Activated T-cell treated with anti-CD3 and anti-CD28 coated beads, Interleukin-2, amount 50 U/mL, for 24 hours (primary cell): ENCODE measurements around the gene NCOA5.
A peak's percentile ranks its signal among the peaks of the same experiment; 100 is the strongest.

Source experiments
- DNase-seq: peaks from one replicate; pipeline ENCODE4 v3.0.0-alpha.2; 2020
- H3K27ac Mint-ChIP-seq: 2 replicates; pipeline ENCODE4 v1.8.0; 2020; ENCODE audit warnings: mild to moderate bottlenecking, mixed read lengths
- H3K27me3 Mint-ChIP-seq: 2 replicates; pipeline ENCODE4 v1.8.0; 2020; ENCODE audit warnings: mixed read lengths
- H3K36me3 Mint-ChIP-seq: 2 replicates; pipeline ENCODE4 v1.8.0; 2020; ENCODE audit warnings: low read depth, mixed read lengths
- H3K4me1 Mint-ChIP-seq: 2 replicates; pipeline ENCODE4 v1.8.0; 2020; ENCODE audit warnings: low read depth, mixed read lengths
- H3K4me3 Mint-ChIP-seq: 2 replicates; pipeline ENCODE4 v1.8.0; 2020; ENCODE audit warnings: mild to moderate bottlenecking, moderate library complexity, mixed read lengths
- H3K9me3 Mint-ChIP-seq: 2 replicates; pipeline ENCODE4 v1.8.0; 2020; ENCODE audit warnings: mixed read lengths

The NCOA5 gene

DNA sequence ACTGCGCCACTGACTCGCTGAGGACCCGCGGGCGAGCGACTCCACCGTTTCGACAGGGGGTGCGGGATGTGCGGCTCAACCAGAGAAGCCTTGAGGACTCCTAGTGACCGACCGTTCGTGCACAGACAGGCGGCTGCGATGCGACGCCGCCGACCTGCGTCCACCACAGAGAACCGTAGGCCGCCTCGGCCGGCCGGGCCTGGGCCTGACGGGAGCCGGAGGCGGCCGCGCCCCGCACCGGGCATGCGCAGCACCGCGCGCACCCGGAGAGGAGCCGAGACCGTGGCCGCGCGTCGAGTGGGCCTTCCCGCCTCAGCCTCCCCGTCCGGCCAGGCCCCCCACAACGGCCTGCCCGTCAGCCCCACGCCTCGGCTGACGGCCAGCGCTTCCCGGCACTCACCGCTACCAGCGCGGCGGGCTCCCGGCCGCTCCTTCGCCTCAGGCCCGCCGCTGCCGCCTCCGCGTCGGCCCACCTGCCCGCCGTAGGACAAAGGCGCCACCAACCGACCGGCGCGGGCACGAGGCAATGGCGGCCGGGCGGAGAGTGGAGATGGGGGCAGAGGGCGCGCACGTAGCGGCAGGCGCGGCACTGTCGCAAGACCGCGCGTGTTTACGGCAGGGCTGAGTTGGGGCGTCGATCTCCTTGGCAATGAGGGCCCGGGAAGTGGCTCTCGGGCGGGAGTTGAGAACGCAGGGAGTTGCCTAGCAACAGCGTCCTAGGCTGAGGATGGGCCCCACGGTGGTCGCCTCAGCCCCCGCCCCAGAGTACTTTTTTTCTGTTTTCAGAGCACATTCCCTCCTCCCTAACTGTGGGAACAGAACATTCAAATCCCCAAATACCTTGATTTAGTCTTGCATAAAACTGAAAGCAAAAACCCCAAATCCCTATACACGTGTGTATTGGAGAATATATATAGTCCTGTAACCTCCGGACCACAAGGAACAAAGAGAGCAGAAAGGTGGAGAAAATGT lies at the start of gene NCOA5:
NCOA5 (minus strand) TSS at position 546 of the 972 bp plus-strand sequence. CDS start 10,538 bp downstream, outside the sequence.
- Mint-ChIP-seq H3K36me3 (peaks cover 28% of the 10 kb centered on the region), H3K4me3 (peak within 1 kb of the TSS; percentile 94), H3K4me1 (peaks cover 51% of the 10 kb centered on the region), H3K9me3 (no peaks in the 10 kb centered on the region), H3K27me3 (no peaks in the 10 kb centered on the region), H3K27ac (peak within 1 kb of the TSS; percentile 96)
- DNase-seq: peak; percentile 94

DNA sequence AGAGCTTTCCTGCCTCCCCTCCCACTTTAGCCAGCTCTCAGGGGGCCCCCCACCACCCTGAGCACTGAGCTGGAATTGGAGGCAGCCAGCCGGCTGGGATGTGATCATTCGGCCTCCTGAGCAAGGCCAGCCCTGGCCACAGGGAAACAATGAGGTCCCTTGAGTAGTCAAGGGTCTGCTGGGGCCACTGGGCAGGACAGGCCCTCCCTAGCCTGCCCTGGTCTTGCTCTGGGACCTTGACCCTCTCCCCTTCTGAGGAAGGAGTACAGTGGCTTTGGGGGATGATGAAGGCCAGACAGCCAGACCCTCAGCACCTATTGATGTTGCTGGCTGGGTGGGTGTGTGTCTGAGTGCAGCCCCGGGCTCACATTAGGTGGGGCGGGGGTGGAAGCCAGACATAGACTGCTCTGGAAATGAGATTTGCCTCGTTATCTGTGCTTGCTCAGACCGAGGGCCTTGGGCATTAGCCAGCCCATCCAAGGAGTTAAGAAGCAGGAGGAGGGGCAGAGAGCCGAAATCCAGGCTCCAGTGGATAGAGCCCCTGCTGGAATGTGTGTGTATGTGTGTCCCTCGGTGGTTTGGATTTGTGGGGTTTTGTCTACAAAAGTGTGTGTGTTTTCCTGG lies 49.6 kb upstream of the NCOA5 start:
- no peaks in the 10 kb centered on the region for H3K36me3 Mint-ChIP-seq
- H3K4me3 Mint-ChIP-seq: no peak overlapping the region
- peaks cover 52% of the 10 kb centered on the region for H3K27me3 Mint-ChIP-seq
- no peak overlapping the region for H3K27ac Mint-ChIP-seq
- DNase-seq: no peak
- H3K4me1 Mint-ChIP-seq: no peaks in the 10 kb centered on the region
- H3K9me3 Mint-ChIP-seq: no peaks in the 10 kb centered on the region

DNA sequence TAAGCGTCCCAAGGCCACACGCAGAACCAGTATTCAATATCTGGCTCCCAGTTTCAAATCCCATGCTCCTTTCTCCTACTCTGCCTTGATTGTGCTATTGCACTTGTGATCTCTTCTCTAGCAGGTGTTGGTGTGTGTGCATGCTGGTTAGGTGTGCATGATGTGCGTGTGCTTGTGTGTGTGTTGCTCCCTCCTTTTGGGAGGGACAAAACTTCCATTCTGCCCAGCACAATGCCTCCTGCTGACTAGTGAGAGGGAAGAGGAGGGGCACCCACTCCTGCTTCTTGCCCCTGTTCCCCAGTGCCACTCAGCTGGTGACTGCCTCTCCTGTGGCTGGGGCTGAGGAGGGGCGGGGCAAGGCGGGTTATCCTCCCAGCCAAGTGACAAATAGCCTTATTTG lies 48.1 kb upstream of the NCOA5 start:
- Mint-ChIP-seq H3K4me3 (no peak overlapping the region), H3K27me3 (peaks cover 61% of the 10 kb centered on the region), H3K4me1 (peaks cover 1% of the 10 kb centered on the region), H3K9me3 (no peaks in the 10 kb centered on the region), H3K27ac (no peak overlapping the region), H3K36me3 (no peaks in the 10 kb centered on the region)
- DNase-seq: no peak

DNA sequence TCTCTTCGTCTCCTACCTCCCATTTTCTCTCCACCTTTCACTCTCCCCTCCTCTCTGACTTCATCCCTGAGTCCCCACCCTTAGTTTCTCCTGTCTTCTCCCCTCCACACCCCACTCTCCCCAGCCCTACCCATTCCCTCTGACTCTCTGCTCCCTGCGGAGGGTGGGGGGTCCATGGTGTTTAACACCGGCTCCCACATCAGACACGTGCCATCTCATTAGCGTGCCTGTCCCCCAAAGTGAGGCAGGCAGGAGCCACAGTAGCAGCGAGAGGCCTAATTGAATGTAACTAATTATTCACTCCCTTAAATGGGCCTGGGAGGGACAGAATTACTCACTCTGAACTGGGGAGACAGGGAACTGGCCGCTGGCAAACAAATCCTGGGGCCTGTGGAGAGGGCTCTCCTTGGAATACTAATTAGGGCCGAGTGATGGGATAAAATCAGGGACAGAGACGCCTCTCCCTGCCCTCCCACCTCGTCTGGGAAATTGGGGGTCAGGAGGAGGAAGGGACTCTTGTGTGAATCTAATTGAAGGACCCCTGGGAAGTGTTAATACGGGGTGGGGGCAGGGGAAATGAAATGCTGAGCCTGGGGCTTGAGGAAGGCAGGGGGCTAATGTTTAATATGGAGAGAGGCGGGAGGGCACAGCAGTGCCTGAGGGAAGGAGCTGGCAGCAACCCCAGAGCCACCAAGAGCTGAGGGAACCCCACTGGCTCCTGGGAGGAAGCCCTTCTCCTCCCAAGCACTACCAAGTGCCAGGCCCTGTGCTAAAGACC lies 46.3 kb upstream of the NCOA5 start:
- Mint-ChIP-seq H3K4me1 (peaks cover 2% of the 10 kb centered on the region), H3K36me3 (no peaks in the 10 kb centered on the region), H3K27ac (no peak overlapping the region), H3K9me3 (no peaks in the 10 kb centered on the region), H3K4me3 (no peak overlapping the region), H3K27me3 (peaks cover 62% of the 10 kb centered on the region)
- no peak for DNase-seq

GRCh38 chr20:46134716-46135115 lies 45.0 kb upstream of the NCOA5 start:
- Mint-ChIP-seq H3K4me3 (no peak overlapping the region), H3K27ac (no peak overlapping the region), H3K9me3 (no peaks in the 10 kb centered on the region), H3K36me3 (no peaks in the 10 kb centered on the region), H3K4me1 (peaks cover 2% of the 10 kb centered on the region), H3K27me3 (peaks cover 65% of the 10 kb centered on the region)
- DNase-seq: no peak

DNA sequence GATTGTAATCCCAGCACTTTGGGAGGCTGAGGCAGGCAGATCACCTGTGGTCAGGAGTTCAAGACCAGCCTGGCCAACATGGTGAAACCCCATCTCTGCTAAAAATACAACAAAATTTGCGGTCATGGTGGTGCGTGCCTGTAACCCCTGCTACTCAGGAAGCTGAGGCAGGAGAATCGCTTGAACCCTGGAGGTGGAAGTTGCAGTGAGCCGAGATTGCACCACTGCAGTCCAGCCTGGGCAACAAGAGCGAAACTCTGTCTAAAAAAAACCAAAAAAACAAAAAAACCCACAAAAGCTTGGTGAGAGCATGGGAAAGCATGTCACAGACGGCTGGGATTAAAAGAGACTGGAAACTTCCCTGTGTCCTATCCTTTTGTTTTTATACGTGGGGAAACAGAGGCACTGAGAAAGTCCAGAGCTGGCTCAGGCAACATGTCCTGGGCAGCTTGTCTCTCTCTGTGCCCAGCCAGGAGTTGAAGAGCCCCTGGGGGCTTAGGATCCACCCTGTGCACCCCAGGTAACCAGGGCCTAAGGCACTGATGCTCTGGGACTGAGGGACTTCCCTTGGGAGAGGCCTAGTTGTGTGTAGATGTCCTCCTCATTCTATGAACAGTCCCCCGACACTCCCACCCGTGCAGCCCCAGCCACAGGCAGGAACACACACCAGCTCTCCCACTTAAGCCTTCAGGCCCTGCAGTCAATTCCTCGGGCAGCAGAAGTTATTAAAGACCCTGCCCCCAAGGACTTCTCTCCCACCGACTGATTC lies 44.3 kb upstream of the NCOA5 start:
- Mint-ChIP-seq H3K27me3 (peaks cover 60% of the 10 kb centered on the region), H3K36me3 (no peaks in the 10 kb centered on the region), H3K9me3 (no peaks in the 10 kb centered on the region), H3K4me1 (peaks cover 2% of the 10 kb centered on the region), H3K27ac (no peak overlapping the region), H3K4me3 (no peak overlapping the region)
- DNase-seq: no peak

DNA sequence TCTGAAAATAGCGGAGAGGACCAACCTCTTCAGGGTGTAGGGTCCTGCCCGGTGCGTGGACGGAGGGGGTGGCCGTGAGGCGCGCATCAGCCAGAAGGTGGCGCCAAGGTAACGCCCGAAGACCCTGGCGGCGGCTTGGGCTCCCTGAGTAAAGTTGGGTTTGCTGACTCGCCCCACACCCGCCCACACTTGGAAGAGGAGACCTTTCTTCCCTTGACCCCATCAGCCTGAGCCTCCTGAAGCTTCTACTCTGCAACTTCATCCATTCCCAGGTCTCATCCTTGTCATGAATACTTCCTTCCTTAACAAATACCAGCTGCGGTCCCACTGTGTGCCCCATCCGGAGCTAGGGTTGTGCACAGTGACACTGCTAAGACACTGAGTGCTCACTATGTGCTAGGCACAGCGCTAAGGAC lies 43.0 kb upstream of the NCOA5 start:
- Mint-ChIP-seq H3K27ac (no peak overlapping the region), H3K27me3 (peaks cover 48% of the 10 kb centered on the region)

GRCh38 chr20:46131396-46131795 lies 41.6 kb upstream of the NCOA5 start:
- no peak overlapping the region for H3K27ac Mint-ChIP-seq
- H3K27me3 Mint-ChIP-seq: peaks cover 46% of the 10 kb centered on the region
- DNase-seq: no peak
- H3K9me3 Mint-ChIP-seq: no peaks in the 10 kb centered on the region
- H3K4me3 Mint-ChIP-seq: no peak overlapping the region
- H3K36me3 Mint-ChIP-seq: peaks cover 2% of the 10 kb centered on the region
- peaks cover 2% of the 10 kb centered on the region for H3K4me1 Mint-ChIP-seq

More for the DNA sequence above, 43.0 kb upstream of the NCOA5 start:
- Mint-ChIP-seq H3K36me3 (peaks cover 2% of the 10 kb centered on the region), H3K4me3 (no peak overlapping the region), H3K4me1 (peaks cover 2% of the 10 kb centered on the region), H3K9me3 (no peaks in the 10 kb centered on the region)
- DNase-seq: peak; percentile 78

DNA sequence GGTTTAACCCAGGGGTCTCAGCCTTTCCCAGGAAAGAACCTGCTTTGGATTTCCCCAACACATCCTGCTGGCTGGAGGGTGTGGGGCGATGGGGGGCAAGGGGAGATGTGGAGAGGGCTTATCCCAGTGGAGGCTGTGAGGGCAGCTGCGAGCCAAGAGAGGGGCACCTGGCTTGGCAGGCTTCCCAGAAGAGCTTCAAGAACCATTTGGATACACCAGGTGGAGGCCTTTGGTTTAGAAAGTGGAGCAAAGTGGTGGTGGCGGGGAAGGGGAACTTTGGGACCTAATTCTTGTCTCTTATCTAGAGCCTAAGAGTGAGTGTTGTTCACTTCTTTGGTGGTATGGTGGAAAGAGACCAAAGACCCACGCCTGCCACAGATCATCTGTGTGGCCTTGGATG lies 40.8 kb upstream of the NCOA5 start:
- H3K27ac Mint-ChIP-seq: no peak overlapping the region
- H3K9me3 Mint-ChIP-seq: no peaks in the 10 kb centered on the region
- peaks cover 2% of the 10 kb centered on the region for H3K36me3 Mint-ChIP-seq
- peaks cover 2% of the 10 kb centered on the region for H3K4me1 Mint-ChIP-seq
- DNase-seq: no peak
- peaks cover 38% of the 10 kb centered on the region for H3K27me3 Mint-ChIP-seq
- no peak overlapping the region for H3K4me3 Mint-ChIP-seq

GRCh38 chr20:46129955-46130481 lies 40.3 kb upstream of the NCOA5 start:
- Mint-ChIP-seq H3K9me3 (no peaks in the 10 kb centered on the region), H3K36me3 (peaks cover 2% of the 10 kb centered on the region), H3K4me1 (peaks cover 2% of the 10 kb centered on the region), H3K4me3 (no peak overlapping the region), H3K27ac (no peak overlapping the region), H3K27me3 (peaks cover 38% of the 10 kb centered on the region)
- DNase-seq: no peak

DNA sequence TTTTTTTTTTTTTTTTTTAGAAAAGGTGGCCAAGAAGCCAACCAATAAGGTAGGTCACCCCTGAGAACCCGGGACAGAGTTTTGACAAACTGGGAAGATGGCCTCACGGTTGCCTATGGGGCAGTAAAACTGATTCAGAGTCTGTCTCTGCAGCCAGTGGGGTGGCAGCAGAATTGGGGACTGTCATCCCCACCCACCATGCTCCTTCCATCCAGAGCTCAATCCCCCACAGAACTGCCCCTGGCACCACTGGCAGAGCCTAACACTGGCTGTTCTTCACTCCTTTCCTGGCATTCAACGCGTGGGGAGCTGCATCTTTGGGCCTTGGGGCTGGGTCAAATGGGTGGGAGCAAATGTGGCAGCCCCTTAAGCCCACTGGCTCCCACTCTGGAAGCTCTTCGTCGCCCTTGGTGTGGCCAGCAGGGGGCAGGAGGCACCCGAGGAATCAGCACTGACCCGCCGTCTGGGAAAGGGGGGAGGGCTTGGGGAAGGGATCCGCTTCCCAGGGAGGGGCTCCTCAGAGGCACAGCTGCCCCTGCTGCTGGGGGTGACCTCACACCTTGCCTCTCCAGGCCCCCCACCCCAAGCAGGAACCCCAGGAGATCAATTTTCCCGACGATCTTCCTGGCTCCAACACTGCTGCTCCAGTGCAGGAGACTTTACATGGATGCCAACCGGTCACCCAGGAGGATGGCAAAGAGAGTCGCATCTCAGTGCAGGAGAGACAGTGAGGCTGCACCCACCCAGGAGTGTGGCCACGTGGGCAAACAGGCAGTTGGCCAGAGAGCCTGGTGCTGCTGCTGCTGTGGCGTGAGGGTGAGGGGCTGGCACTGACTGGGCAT lies 38.8 kb upstream of the NCOA5 start:
- H3K27me3 Mint-ChIP-seq: peaks cover 31% of the 10 kb centered on the region

DNA sequence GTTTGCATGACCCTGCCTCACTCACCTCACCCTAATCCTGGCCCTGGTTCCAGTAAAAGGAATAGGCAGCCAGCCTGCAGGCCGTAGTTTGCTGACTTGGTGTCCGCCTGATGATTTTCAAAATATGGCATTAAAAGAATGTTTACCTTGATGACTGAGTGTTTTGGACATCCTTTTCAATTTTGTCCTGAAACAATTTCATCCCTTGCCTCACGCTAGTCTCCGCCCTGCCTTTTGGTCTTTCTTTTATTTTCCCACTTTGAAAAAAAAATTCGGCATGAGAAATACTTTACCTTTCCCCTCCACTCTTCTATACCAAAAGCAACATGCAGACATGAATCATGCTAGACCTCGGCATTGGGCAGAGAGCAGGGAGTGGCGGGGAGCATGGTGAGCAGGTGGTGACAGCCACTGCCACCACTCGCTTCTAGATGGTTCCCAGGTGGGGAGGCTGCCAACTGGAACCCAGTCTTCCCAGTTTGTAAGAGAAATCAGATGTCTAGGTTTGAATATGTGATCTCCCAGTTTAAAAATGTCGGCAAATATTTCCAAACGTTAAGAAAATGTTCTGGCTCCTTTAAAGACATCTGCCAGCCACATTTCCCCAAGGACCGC lies 37.7 kb upstream of the NCOA5 start:
- H3K27ac Mint-ChIP-seq: no peak overlapping the region
- no peaks in the 10 kb centered on the region for H3K9me3 Mint-ChIP-seq
- H3K36me3 Mint-ChIP-seq: peaks cover 4% of the 10 kb centered on the region
- no peak overlapping the region for H3K4me3 Mint-ChIP-seq
- H3K27me3 Mint-ChIP-seq: peaks cover 23% of the 10 kb centered on the region
- DNase-seq: peak; percentile 7
- no peaks in the 10 kb centered on the region for H3K4me1 Mint-ChIP-seq

More for the DNA sequence above, 38.8 kb upstream of the NCOA5 start:
- Mint-ChIP-seq H3K27ac (no peak overlapping the region), H3K4me3 (no peak overlapping the region), H3K36me3 (peaks cover 4% of the 10 kb centered on the region), H3K9me3 (no peaks in the 10 kb centered on the region), H3K4me1 (peaks cover 2% of the 10 kb centered on the region)
- no peak for DNase-seq
